H1 (cell line): ENCODE results near the gene VEPH1. TPM values are rescaled to one million over a fixed set of nuclear protein-coding genes. Genes with fewer than 3 reads are reported as not detected.

Source experiments
- CTCF ChIA-PET: fragments of 300-600 bp; sonication (Branson Sonifier 250); formaldehyde crosslinking; loops from one replicate; lab custom pipeline; 2021; ENCODE audit not compliant: partially characterized antibody; lab: Charles Lee
- POLR2A ChIA-PET: fragments of 300-600 bp; sonication (Branson Sonifier 250); formaldehyde crosslinking; loops from one replicate; lab custom pipeline; 2021; ENCODE audit warnings: inconsistent platforms; ENCODE audit not compliant: partially characterized antibody; lab: Charles Lee
- DNase-seq, 2 experiments: peaks; one replicate each; pipeline versions ENCODE4 v3.0.0 to v3.0.0-alpha.2; 2010 to 2022; ENCODE audit warnings: low spot score in 2 of 2, low read depth in 1 of 2, mixed read lengths in 1 of 2
- FAIRE-seq: peaks from 2 replicates; lab custom pipeline; 2011; peaks lifted over from hg19 to GRCh38; lab: Jason Lieb, UNC
- H2AFZ ChIP-seq: 2 replicates; pipeline ENCODE4 v1.8.1; 2012; ENCODE audit warnings: low read length, inconsistent platforms
- H2AK5ac ChIP-seq: 2 replicates; pipeline ENCODE4 v1.6.1; 2013; ENCODE audit warnings: low read depth, low read length
- H2BK120ac ChIP-seq: replicated peaks from 2 replicates; pipeline ENCODE3; 2013; ENCODE audit warnings: low read depth, low read length, inconsistent platforms
- H2BK12ac ChIP-seq: 2 replicates; pipeline ENCODE4 v1.6.1; 2013; ENCODE audit warnings: low read depth, low read length
- H2BK15ac ChIP-seq: 2 replicates; pipeline ENCODE4 v1.6.1; 2013; ENCODE audit warnings: low read length
- H2BK20ac ChIP-seq: 2 replicates; pipeline ENCODE4 v1.6.1; 2013; ENCODE audit warnings: low read length
- H2BK5ac ChIP-seq: 2 replicates; pipeline ENCODE4 v1.6.1; 2013; ENCODE audit warnings: low read depth, low read length
- H3K14ac ChIP-seq: 2 replicates; pipeline ENCODE4 v1.6.1; 2013; ENCODE audit warnings: inconsistent platforms; ENCODE audit not compliant: insufficient read length
- H3K18ac ChIP-seq: 2 replicates; pipeline ENCODE4 v1.6.1; 2013; ENCODE audit warnings: low read length; ENCODE audit errors: extremely low read depth
- H3K23ac ChIP-seq: 2 replicates; pipeline ENCODE4 v1.6.1; 2013; ENCODE audit warnings: inconsistent platforms; ENCODE audit not compliant: insufficient read length
- H3K23me2 ChIP-seq: 2 replicates; pipeline ENCODE4 v1.6.1; 2013; ENCODE audit warnings: low read depth, low read length
- H3K27ac ChIP-seq: 2 replicates; pipeline ENCODE4 v1.6.1; 2011; ENCODE audit warnings: low read depth, low read length, inconsistent platforms
- H3K27me3 ChIP-seq, 4 experiments: replicated peaks in 1 of 4; 1 replicate in 1 of 4; 2 replicates in 3 of 4; pipeline versions ENCODE4 v1.6.1 to v1.8.1; 2011 to 2013; ENCODE audit warnings: low read length in 3 of 4, mild to moderate bottlenecking in 3 of 4, inconsistent platforms in 2 of 4, mixed read lengths in 2 of 4, moderate library complexity in 1 of 4; ENCODE audit not compliant: control insufficient read depth in 3 of 4, insufficient read depth in 3 of 4; ENCODE audit errors: extremely low read depth in 1 of 4
- H3K36me3 ChIP-seq, 4 experiments: 2 replicates each; pipeline versions ENCODE4 v1.6.1 to v1.8.1; 2011 to 2013; ENCODE audit warnings: mild to moderate bottlenecking in 4 of 4, low read length in 3 of 4, moderate library complexity in 2 of 4, control low read depth in 1 of 4, inconsistent platforms in 1 of 4; ENCODE audit not compliant: insufficient read depth in 4 of 4, control insufficient read depth in 2 of 4
- H3K4ac ChIP-seq: replicated peaks from 2 replicates; pipeline ENCODE3; 2013; ENCODE audit warnings: low read length, low read depth, mixed read lengths, inconsistent platforms; ENCODE audit not compliant: insufficient read length
- H3K4me1 ChIP-seq, 4 experiments: replicated peaks in 1 of 4; 1 replicate in 1 of 4; 2 replicates in 3 of 4; pipeline versions ENCODE4 v1.6.1 to v1.8.1; 2011 to 2013; ENCODE audit warnings: low read length in 3 of 4, inconsistent platforms in 2 of 4, mixed read lengths in 1 of 4; ENCODE audit not compliant: insufficient read depth in 4 of 4, control insufficient read depth in 3 of 4
- H3K4me2 ChIP-seq, 2 experiments: 2 replicates each; pipeline versions ENCODE4 v1.6.1 to v1.8.1; 2011 to 2013; ENCODE audit warnings: low read depth in 2 of 2, low read length in 2 of 2, control low read depth in 1 of 2, inconsistent platforms in 1 of 2, mild to moderate bottlenecking in 1 of 2; ENCODE audit not compliant: insufficient read depth in 1 of 2
- H3K4me3 ChIP-seq, 4 experiments: fragments of 200-600, 300-600 bp in 1 of 4; sonication (generic), shearing (Covaris generic), sonication (Bioruptor Twin) in 1 of 4; 2 replicates each; pipeline versions ENCODE4 v1.5.1 to v1.8.1; 2011 to 2016; ENCODE audit warnings: low read length in 4 of 4, low read depth in 3 of 4, control low read depth in 2 of 4, inconsistent platforms in 2 of 4, mild to moderate bottlenecking in 2 of 4, mixed read lengths in 1 of 4, moderate library complexity in 1 of 4; ENCODE audit not compliant: insufficient read depth in 2 of 4; ENCODE audit errors: extremely low read depth in 1 of 4
- H3K56ac ChIP-seq: replicated peaks from 2 replicates; pipeline ENCODE3; 2013; ENCODE audit warnings: low read depth, mild to moderate bottlenecking, mixed read lengths, low read length, inconsistent platforms; ENCODE audit not compliant: insufficient read length
- H3K79me1 ChIP-seq: 2 replicates; pipeline ENCODE4 v1.6.1; 2013; ENCODE audit warnings: low read depth, low read length, control low read depth
- H3K79me2 ChIP-seq, 2 experiments: 2 replicates each; pipeline versions ENCODE4 v1.6.1 to v1.8.1; 2012 to 2013; ENCODE audit warnings: low read length in 2 of 2, mild to moderate bottlenecking in 2 of 2, inconsistent platforms in 1 of 2; ENCODE audit not compliant: insufficient read depth in 2 of 2, control insufficient read depth in 1 of 2
- H3K9ac ChIP-seq, 4 experiments: replicated peaks in 1 of 4; 1 replicate in 1 of 4; 2 replicates in 3 of 4; pipeline versions ENCODE4 v1.6.1 to v1.8.1; 2011 to 2013; ENCODE audit warnings: low read depth in 3 of 4, low read length in 3 of 4, control low read depth in 2 of 4, mild to moderate bottlenecking in 2 of 4, moderate library complexity in 2 of 4, inconsistent platforms in 1 of 4; ENCODE audit errors: extremely low read depth in 1 of 4
- H3K9me3 ChIP-seq, 2 experiments: 2 replicates each; pipeline versions ENCODE4 v1.6.1 to v1.8.1; 2012 to 2013; ENCODE audit warnings: mild to moderate bottlenecking in 2 of 2, moderate library complexity in 2 of 2, control low read depth in 1 of 2, inconsistent platforms in 1 of 2, low read depth in 1 of 2, low read length in 1 of 2, mixed read lengths in 1 of 2; ENCODE audit not compliant: insufficient read depth in 2 of 2
- H4K20me1 ChIP-seq, 2 experiments: replicated peaks in 1 of 2; 2 replicates each; pipeline versions ENCODE3 to v1.8.1; 2011 to 2013; ENCODE audit warnings: inconsistent platforms in 2 of 2, low read length in 2 of 2, mild to moderate bottlenecking in 1 of 2; ENCODE audit not compliant: insufficient read depth in 2 of 2, control insufficient read depth in 1 of 2
- H4K5ac ChIP-seq: 2 replicates; pipeline ENCODE4 v1.6.1; 2013; ENCODE audit warnings: low read length, low read depth, mixed read lengths, inconsistent platforms; ENCODE audit not compliant: insufficient read length
- H4K8ac ChIP-seq: 2 replicates; pipeline ENCODE4 v1.8.0; 2013; ENCODE audit warnings: mild to moderate bottlenecking, moderate library complexity, low read length, inconsistent platforms; ENCODE audit not compliant: insufficient read depth; ENCODE audit errors: extremely low read depth
- H4K91ac ChIP-seq: replicated peaks from 2 replicates; pipeline ENCODE3; 2013; ENCODE audit warnings: low read length, mixed read lengths, inconsistent platforms; ENCODE audit not compliant: insufficient read length
- CHD2 ChIP-seq: IDR thresholded peaks from 2 replicates; pipeline ENCODE4 v1.6.1; 2012; ENCODE audit warnings: low read length, improper control_type of control experiment
- WGBS, 2 experiments: shearing (Covaris generic) in 1 of 2; methylation state at CpG; one replicate each; pipeline versions ENCODE4 v1.1.6 to v1.1.7; 2013 to 2015; ENCODE audit warnings: low lambda C conversion rate in 2 of 2, mixed read lengths in 2 of 2, inconsistent platforms in 1 of 2, low coverage in 1 of 2, missing lambda C conversion rate in 1 of 2; ENCODE audit not compliant: insufficient replicate concordance in 2 of 2, insufficient coverage in 1 of 2, insufficient read length in 1 of 2; ENCODE audit errors: extremely low coverage in 1 of 2, missing lambda C conversion rate in 1 of 2; 5-methylcytosine and 5-hydroxymethylcytosine counted together
- polyA plus RNA-seq, 7 experiments: library from polyadenylated mRNA; depleted of rRNA in 3 of 7; stranded (reverse) in 5 of 7; unstranded in 2 of 7; fragments of >200 nt in 5 of 7; fragments of 200-250 nt in 2 of 7; gene quantifications; 1 replicate in 5 of 7; 2 replicates in 1 of 7; 4 replicates in 1 of 7; pipeline versions ENCODE4 v1.2.1 to v1.2.3, GENCODE V29; 2011 to 2013; ENCODE audit warnings: missing spikeins in 2 of 7, mixed read lengths in 2 of 7
- total RNA-seq: library from RNA; stranded (reverse); fragmentation: NEBNext Ultra II Directional; extraction: Animal tissue kit (Norgen Biotek cat#: 25700); gene quantifications from 2 replicates; pipeline ENCODE4 v1.2.1, GENCODE V29; 2021

The VEPH1 gene
- total and polyA plus RNA-seq, 2 of the 8 experiments (the other 6 are each of a cell fraction or from before 2014, with no cell fraction given): 12.0 to 18.3 TPM

DNA sequence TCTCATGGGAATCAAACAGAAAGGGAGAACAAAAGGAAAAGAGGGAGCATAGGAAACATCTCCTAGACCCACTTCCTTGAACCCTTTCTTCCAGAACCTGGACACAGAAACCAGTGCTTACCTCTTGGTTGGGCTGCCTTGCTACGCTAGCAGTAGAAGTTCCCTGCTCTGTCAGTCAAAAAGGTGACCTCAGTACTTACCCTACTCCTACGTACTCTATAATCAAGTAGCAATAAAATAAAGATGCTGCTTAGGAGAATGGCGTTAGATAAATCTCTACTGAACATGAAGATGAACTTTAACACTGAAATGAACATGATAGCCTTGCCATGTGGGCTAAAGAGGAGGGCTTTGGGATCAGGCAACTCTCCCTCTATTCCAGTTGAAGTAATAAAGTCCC lies 7.4 kb downstream of the VEPH1 start:
- H4K8ac ChIP-seq: no peak overlapping the region
- no peak for DNase-seq
- H3K4ac ChIP-seq: no peak overlapping the region
- ChIA-PET CTCF (interaction anchor here (1.0 to 5.1 kb wide), 7 partner anchors 13 to 291 kb away, joined by 3 to 31 read pairs (median 4); no protein-coding TSS in a partner anchor), POLR2A (interaction anchor here (1.1 kb wide), 1 partner anchor 58 kb away, joined by 4 read pairs; no protein-coding TSS in a partner anchor)
- no peak overlapping the region for H4K91ac ChIP-seq
- H2BK120ac ChIP-seq: no peak overlapping the region
- H3K4me3 ChIP-seq: no peak overlapping the region
- H3K36me3 ChIP-seq: peaks cover 0 to 2% (median 0%) of the 10 kb centered on the region in 4 experiments; a peak in 1 of 8 replicates
- H3K56ac ChIP-seq: no peak overlapping the region
- no peak overlapping the region for H2BK12ac ChIP-seq
- H3K23me2 ChIP-seq: peaks cover 3% of the 10 kb centered on the region; the same call in 1 of the 2 replicates
- no peaks in the 10 kb centered on the region for H3K79me1 ChIP-seq
- peaks cover 0 to 4% of the 10 kb centered on the region in 2 experiments; a peak in 1 of 4 replicates for H3K79me2 ChIP-seq
- H3K9ac ChIP-seq: no peak overlapping the region
- no peak overlapping the region for H3K23ac ChIP-seq
- no peak overlapping the region for H2BK15ac ChIP-seq
- H3K27ac ChIP-seq: no peak overlapping the region
- peaks cover 4 to 17% (median 14%) of the 10 kb centered on the region in 4 experiments; a peak in 5 of 7 replicates for H3K4me1 ChIP-seq
- no peak overlapping the region for H2AK5ac ChIP-seq
- H2AFZ ChIP-seq: no peak overlapping the region
- H4K5ac ChIP-seq: no peak overlapping the region
- no peak overlapping the region for H3K4me2 ChIP-seq
- 87% methylated on average over 3 of the region's 3 CpGs; no CpG with 5 or more reads in 1 of the 2 experiments for WGBS, 2 experiments
- H3K27me3 ChIP-seq: no peaks in the 10 kb centered on the region
- H2BK5ac ChIP-seq: no peak overlapping the region
- H3K14ac ChIP-seq: no peak overlapping the region
- no peak overlapping the region for H2BK20ac ChIP-seq
- no peak overlapping the region for H3K18ac ChIP-seq
- H4K20me1 ChIP-seq: no peaks in the 10 kb centered on the region
- no peak for FAIRE-seq
- H3K9me3 ChIP-seq: no peaks in the 10 kb centered on the region
- no peak for TF ChIP-seq CHD2
